Central memory CD4-positive, alpha-beta T cell (primary cell): ENCODE measurements around the gene IZUMO3.
"Not testable (repeated sequence)": the region's sequence is repeated elsewhere in the genome, so short reads cannot be mapped to it uniquely, and the experiment has no call there.

Source experiments
- DNase-seq: peaks from one replicate; pipeline ENCODE4 v3.0.0; 2022
- total RNA-seq, 3 experiments: gene quantifications; one replicate each; lab custom pipeline; 2026; lab: John Stamatoyannopoulos, UW

IZUMO3 gene
- 0 reads per million in 3 experiments for total RNA-seq

- no peak for DNase-seq
These were observed at the start of gene IZUMO3 for GRCh38 chr9:24545847-24546522. IZUMO3 (minus strand) TSS chr9:24545897; CDS start chr9:24545649, 248 bp downstream.

GRCh38 chr9:24594234-24594850, 48.6 kb upstream of the IZUMO3 start:
- DNase-seq, result no peak

GRCh38 chr9:24590432-24590831, 44.7 kb upstream of the IZUMO3 start:
- no peak for DNase-seq

GRCh38 chr9:24587883-24588282, 42.2 kb upstream of the IZUMO3 start:
- no peak for DNase-seq

GRCh38 chr9:24582146-24583126, 36.7 kb upstream of the IZUMO3 start:
- no peak for DNase-seq

- DNase-seq, result not testable (repeated sequence)
These were observed 34.3 kb upstream of the IZUMO3 start for GRCh38 chr9:24580005-24580404.

- no peak for DNase-seq
These were observed 26.7 kb upstream of the IZUMO3 start for GRCh38 chr9:24572406-24572805.

GRCh38 chr9:24561957-24562356, 16.3 kb upstream of the IZUMO3 start:
- DNase-seq, result no peak

GRCh38 chr9:24553183-24553552, 7.5 kb upstream of the IZUMO3 start:
- no peak for DNase-seq

- DNase-seq, result no peak
These were observed 7.0 kb upstream of the IZUMO3 start for GRCh38 chr9:24552526-24553182.

GRCh38 chr9:24545285-24545684, 412 bp downstream of the IZUMO3 start:
- no peak for DNase-seq

GRCh38 chr9:24518545-24518944, 27.2 kb downstream of the IZUMO3 start:
- no peak for DNase-seq

- DNase-seq, result no peak
These were observed 29.2 kb downstream of the IZUMO3 start for GRCh38 chr9:24516463-24516862.

- DNase-seq, result no peak
These were observed 35.8 kb downstream of the IZUMO3 start for GRCh38 chr9:24509850-24510249.

- DNase-seq, result no peak
These were observed 41.2 kb downstream of the IZUMO3 start for GRCh38 chr9:24504521-24504920.

- no peak for DNase-seq
These were observed 43.3 kb downstream of the IZUMO3 start for GRCh38 chr9:24502206-24502937.

GRCh38 chr9:24500761-24501160, 44.9 kb downstream of the IZUMO3 start:
- no peak for DNase-seq

GRCh38 chr9:24498632-24499031, 47.1 kb downstream of the IZUMO3 start:
- DNase-seq, result no peak

GRCh38 chr9:24497671-24498070, 48.0 kb downstream of the IZUMO3 start:
- no peak for DNase-seq
